Measurements from ENCODE around the gene ANKRD40CL. TPM values are rescaled to one million over a fixed set of nuclear protein-coding genes. Genes with fewer than 3 reads are reported as not detected.

The ANKRD40CL gene
- total and polyA plus RNA-seq, 7 donors = 60.4 to 234 (median 191) TPM; not detected in 4

- TF ChIP-seq CTCF (IDR thresholded peaks at IDR 0.05) (no peak), POLR2AphosphoS5 (IDR thresholded peaks at IDR 0.05) (no peak), EP300 (IDR thresholded peaks at IDR 0.05) (no peak), POLR2A (IDR thresholded peaks at IDR 0.05) (no peak)
- Histone ChIP-seq H3K36me3 (no peaks in the 10 kb centered on the region), H3K4me3 (no peak overlapping the region), H3K4me1 (peaks cover 0 to 71% (median 69%) of the 10 kb centered on the region in 4 donors), H3K27me3 (no peaks in the 10 kb centered on the region), H3K27ac (no peak overlapping the region), H3K9me3 (no peaks in the 10 kb centered on the region)
- intact Hi-C loops (cut with DNase I) = no loop called here
- no peak for DNase-seq
- 35 to 62% methylated on average over 3 of the region's 3 CpGs for WGBS, 2 donors
Measured at GRCh38 chr17:50722746-50723145, 44.6 kb downstream of the ANKRD40CL start.

- TF ChIP-seq POLR2AphosphoS5 (IDR thresholded peaks at IDR 0.05) (no peak), CTCF (IDR thresholded peaks at IDR 0.05) (no peak), POLR2A (IDR thresholded peaks at IDR 0.05) (no peak), EP300 (IDR thresholded peaks at IDR 0.05) (no peak)
Measured at GRCh38 chr17:50721194-50722010, 45.9 kb downstream of the ANKRD40CL start.

GRCh38 chr17:50719924-50720794, 47.2 kb downstream of the ANKRD40CL start:
- Histone ChIP-seq H3K9me3 (no peaks in the 10 kb centered on the region), H3K4me1 (peaks cover 0 to 47% (median 45%) of the 10 kb centered on the region in 4 donors), H3K4me3 (peak overlapping the region; percentile 70 to 98 (median 86)), H3K27ac (peak overlapping the region; percentile 94 to 98 (median 96)), H3K36me3 (no peaks in the 10 kb centered on the region), H3K27me3 (no peaks in the 10 kb centered on the region)
- intact Hi-C loops (cut with DNase I) = no loop called here
- DNase-seq = no peak
- WGBS, 2 donors = 0 to 1% methylated on average over 25 of the region's 25 CpGs
- TF ChIP-seq POLR2A (IDR thresholded peaks at IDR 0.05) (no peak), POLR2AphosphoS5 (IDR thresholded peaks at IDR 0.05) (no peak), EP300 (IDR thresholded peaks at IDR 0.05) (no peak), CTCF (IDR thresholded peaks at IDR 0.05) (no peak)

More at GRCh38 chr17:50721194-50722010, 45.9 kb downstream of the ANKRD40CL start:
- Histone ChIP-seq H3K27me3 (no peaks in the 10 kb centered on the region), H3K4me3 (peak overlapping the region; percentile 70 to 98 (median 86)), H3K4me1 (peaks cover 0 to 58% (median 56%) of the 10 kb centered on the region in 4 donors), H3K36me3 (no peaks in the 10 kb centered on the region), H3K9me3 (no peaks in the 10 kb centered on the region), H3K27ac (peak overlapping the region in 3 of 4 donors; percentile 94 to 97 (median 96))
- intact Hi-C loops (cut with DNase I) = no loop called here
- no peak for DNase-seq
- 4 to 5% methylated on average over 7 of the region's 7 CpGs for WGBS, 2 donors

GRCh38 chr17:50719144-50719923, 48.0 kb downstream of the ANKRD40CL start, which contains the start of gene LUC7L3:
LUC7L3 (plus strand) TSS chr17:50719603; CDS start chr17:50719733, 130 bp downstream.
- H3K4me1 ChIP-seq = peaks cover 0 to 42% (median 39%) of the 10 kb centered on the region in 4 donors
- DNase-seq = peak; percentile 95
- intact Hi-C loops (cut with DNase I) = no loop called here
- no peaks in the 10 kb centered on the region for H3K36me3 ChIP-seq
- H3K27ac ChIP-seq = peak within 1 kb of the TSS; percentile 94 to 98 (median 96)
- TF ChIP-seq CTCF (IDR thresholded peaks at IDR 0.05) (no peak), EP300 (IDR thresholded peaks at IDR 0.05) (no peak), POLR2A (IDR thresholded peaks at IDR 0.05) (peak; percentile 73 to 78), POLR2AphosphoS5 (IDR thresholded peaks at IDR 0.05) (peak; percentile 89 to 95 (median 92))
- H3K4me3 ChIP-seq = peak within 1 kb of the TSS; percentile 70 to 98 (median 86)
- 1% methylated on average over 76 of the region's 76 CpGs for WGBS, 2 donors
- no peaks in the 10 kb centered on the region for H3K9me3 ChIP-seq
- H3K27me3 ChIP-seq = no peaks in the 10 kb centered on the region
